Measurements from ENCODE around the gene ARID2. TPM values are rescaled to one million over a fixed set of nuclear protein-coding genes. Genes with fewer than 3 reads are reported as not detected.

The ARID2 gene
- polyA plus RNA-seq, 1 donor (not counting 4 experiments of a cell fraction or from before 2014, with no cell fraction given), result 15.1 TPM

DNA sequence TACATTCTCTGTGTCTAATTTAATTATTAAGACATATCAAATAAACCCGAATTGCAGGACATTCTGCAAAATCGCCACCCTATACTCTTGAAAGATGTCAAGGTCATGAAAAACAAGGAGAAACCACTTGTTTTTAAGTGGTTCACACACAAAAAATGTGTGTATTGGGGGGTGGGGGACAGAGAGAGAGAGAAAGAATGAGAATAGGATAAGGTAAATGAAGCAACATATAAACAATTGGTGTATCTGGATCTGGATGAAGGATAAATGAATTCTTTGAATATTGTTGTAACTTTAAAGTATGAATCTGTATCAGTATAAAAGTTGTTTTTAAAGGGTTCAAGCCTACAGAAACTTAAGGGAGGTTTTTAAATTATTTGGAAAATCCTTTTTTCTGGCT, 72.1 kb downstream of the ARID2 start:
- H3K9me1 ChIP-seq (ENCODE audit: control insufficient read depth, extremely low read depth, insufficient read depth, low read length), result no peaks in the 10 kb centered on the region
- H3K36me3 ChIP-seq (ENCODE audit: control insufficient read depth in 2 of 2, extremely low read depth in 1 of 2, insufficient read depth in 2 of 2, low read length in 2 of 2), result no peaks in the 10 kb centered on the region
- peaks cover 18% of the 10 kb centered on the region for H3K79me2 ChIP-seq (ENCODE audit: control insufficient read depth, insufficient read depth, low read length)
- no peaks in the 10 kb centered on the region for H3K27me3 ChIP-seq (ENCODE audit: control insufficient read depth, extremely low read depth, insufficient read depth, low read length)
- FAIRE-seq (no peak), DNase-seq (ENCODE audit: low read depth, low spot score) (no peak)
- dilution Hi-C loops (cut with MboI; ENCODE audit: extremely low pct_ligation_motif_present, low sequenced_read_pairs), result no loop called here
- TF ChIP-seq CTCF (optimal IDR thresholded peaks at IDR 0.05 in 1 of 3, IDR thresholded peaks at IDR 0.05 in 1 of 3, conservative IDR thresholded peaks at IDR 0.05 in 1 of 3; ENCODE audit: extremely low read depth in 1 of 3, insufficient read depth in 2 of 3, low read length in 3 of 3), result no peak
- TF ChIP-seq EZH2 (IDR thresholded peaks at IDR 0.05; ENCODE audit: low read length), result no peak
- no peak overlapping the region for H3K9ac ChIP-seq (ENCODE audit: control insufficient read depth, extremely low read depth, insufficient read depth, low read length)
- H2AFZ ChIP-seq (ENCODE audit: control insufficient read depth, low read length), result no peak overlapping the region
- H3K4me3 ChIP-seq (ENCODE audit: control insufficient read depth in 2 of 3, extremely low read depth in 1 of 3, insufficient read depth in 2 of 3, low read depth in 1 of 3, low read length in 3 of 3), result no peak overlapping the region
- no peak overlapping the region for H3K27ac ChIP-seq (ENCODE audit: control insufficient read depth, insufficient read depth, low read length)
- H3K9me3 ChIP-seq (ENCODE audit: control insufficient read depth, low read depth, low read length), result no peaks in the 10 kb centered on the region
- H4K20me1 ChIP-seq (ENCODE audit: control insufficient read depth, extremely low read depth, insufficient read depth, low read length), result no peaks in the 10 kb centered on the region
- H3K4me2 ChIP-seq (ENCODE audit: control insufficient read depth, extremely low read depth, insufficient read depth, low read depth, low read length), result no peak overlapping the region
- H3K4me1 ChIP-seq (ENCODE audit: control insufficient read depth, extremely low read depth, insufficient read depth, low read length), result no peaks in the 10 kb centered on the region

DNA sequence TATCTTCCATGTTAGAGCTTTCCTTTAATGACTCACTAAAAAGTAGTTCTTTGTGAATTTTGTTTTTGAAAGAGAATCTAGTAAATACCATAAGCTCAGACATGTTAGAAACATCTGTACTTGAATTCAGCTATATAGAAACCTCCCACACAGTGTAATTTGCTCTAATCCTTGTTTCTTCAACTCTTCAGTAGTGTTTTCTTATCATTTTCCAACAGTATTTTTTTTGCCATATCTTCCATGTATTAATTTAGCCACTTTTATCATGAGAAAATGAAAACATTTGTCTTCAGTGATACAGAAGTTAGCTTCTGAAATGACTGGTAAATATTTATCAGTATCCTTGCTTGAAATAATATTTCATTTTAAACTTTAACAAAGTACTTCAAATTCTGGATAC, 73.6 kb downstream of the ARID2 start:
- H3K9me1 ChIP-seq (ENCODE audit: control insufficient read depth, extremely low read depth, insufficient read depth, low read length), result no peaks in the 10 kb centered on the region
- no peak overlapping the region for H3K9ac ChIP-seq (ENCODE audit: control insufficient read depth, extremely low read depth, insufficient read depth, low read length)
- no peaks in the 10 kb centered on the region for H4K20me1 ChIP-seq (ENCODE audit: control insufficient read depth, extremely low read depth, insufficient read depth, low read length)
- no peaks in the 10 kb centered on the region for H3K27me3 ChIP-seq (ENCODE audit: control insufficient read depth, extremely low read depth, insufficient read depth, low read length)
- no peak for DNase-seq (ENCODE audit: low read depth, low spot score)
- H3K4me2 ChIP-seq (ENCODE audit: control insufficient read depth, extremely low read depth, insufficient read depth, low read depth, low read length), result no peak overlapping the region
- FAIRE-seq, result no peak
- no peaks in the 10 kb centered on the region for H3K9me3 ChIP-seq (ENCODE audit: control insufficient read depth, low read depth, low read length)
- H3K27ac ChIP-seq (ENCODE audit: control insufficient read depth, insufficient read depth, low read length), result no peak overlapping the region
- dilution Hi-C loops (cut with MboI; ENCODE audit: extremely low pct_ligation_motif_present, low sequenced_read_pairs), result no loop called here
- no peaks in the 10 kb centered on the region for H3K4me1 ChIP-seq (ENCODE audit: control insufficient read depth, extremely low read depth, insufficient read depth, low read length)
- H3K79me2 ChIP-seq (ENCODE audit: control insufficient read depth, insufficient read depth, low read length), result peaks cover 26% of the 10 kb centered on the region
- H2AFZ ChIP-seq (ENCODE audit: control insufficient read depth, low read length), result no peak overlapping the region
- TF ChIP-seq CTCF (optimal IDR thresholded peaks at IDR 0.05 in 1 of 3, IDR thresholded peaks at IDR 0.05 in 1 of 3, conservative IDR thresholded peaks at IDR 0.05 in 1 of 3; ENCODE audit: extremely low read depth in 1 of 3, insufficient read depth in 2 of 3, low read length in 3 of 3), result no peak
- TF ChIP-seq EZH2 (IDR thresholded peaks at IDR 0.05; ENCODE audit: low read length), result no peak
- no peak overlapping the region for H3K4me3 ChIP-seq (ENCODE audit: control insufficient read depth in 2 of 3, extremely low read depth in 1 of 3, insufficient read depth in 2 of 3, low read depth in 1 of 3, low read length in 3 of 3)
- no peaks in the 10 kb centered on the region for H3K36me3 ChIP-seq (ENCODE audit: control insufficient read depth in 2 of 2, extremely low read depth in 1 of 2, insufficient read depth in 2 of 2, low read length in 2 of 2)

Data from keratinocyte (primary cell).